K562 (cell line): Measurements from ENCODE around the gene CLIC1. TPM values are rescaled to one million over a fixed set of nuclear protein-coding genes. Genes with fewer than 3 reads are reported as not detected.

Experiments used
- E2F3 ChIP-seq: fragments of 250-450 bp; sonication (Bioruptor Pico); IDR thresholded peaks from 2 replicates; pipeline ENCODE4 v1.4.0; 2020; ENCODE audit warnings: mild to moderate bottlenecking
- ID3 ChIP-seq, 2 experiments: fragments of 250-450 bp in 1 of 2; fragments of 450-650 bp in 1 of 2; sonication (Bioruptor Pico) in 1 of 2; IDR thresholded peaks; 2 replicates each; pipeline versions ENCODE4 v1.6.1 to v1.8.0; 2016 to 2021; ENCODE audit warnings: mild to moderate bottlenecking in 2 of 2, moderate library complexity in 2 of 2, missing compliant biosample characterization in 1 of 2, missing genetic modification characterization in 1 of 2
- JUNB ChIP-seq: fragments of 450-650 bp; formaldehyde crosslinking; conservative IDR thresholded peaks from 2 replicates; pipeline ENCODE4 v1.4.0; 2020; ENCODE audit warnings: mild to moderate bottlenecking
- KDM4B ChIP-seq, 2 experiments: fragments of 450-650 bp in 1 of 2; sonication (generic) in 1 of 2; IDR thresholded peaks; 2 replicates each; pipeline ENCODE4 v1.6.1; 2016 to 2017; ENCODE audit warnings: borderline replicate concordance in 2 of 2, antibody characterized with exemption in 1 of 2, low read depth in 1 of 2, mild to moderate bottlenecking in 1 of 2
- MAFK ChIP-seq: IDR thresholded peaks from 2 replicates; pipeline ENCODE4 v1.6.1; 2011; ENCODE audit warnings: low read length, improper control_type of control experiment
- MBD1 ChIP-seq: fragments of 250-450 bp; sonication (Bioruptor Pico); IDR thresholded peaks from 2 replicates; pipeline ENCODE4 v1.8.0; 2022; ENCODE audit warnings: inconsistent platforms
- MBD2 ChIP-seq: sonication (generic); IDR thresholded peaks from 2 replicates; pipeline ENCODE4 v1.6.1; 2016; ENCODE audit warnings: low read depth, borderline replicate concordance
- NR3C1 ChIP-seq: sonication (generic); formaldehyde crosslinking; IDR thresholded peaks from 2 replicates; pipeline ENCODE4 v1.8.1; 2022; ENCODE audit warnings: missing genetic modification reagents
- POLR2AphosphoS5 ChIP-seq: IDR thresholded peaks from 2 replicates; pipeline ENCODE4 v1.6.1; 2011; ENCODE audit warnings: mild to moderate bottlenecking, low read depth, low read length, moderate library complexity; ENCODE audit not compliant: control insufficient read depth, insufficient read depth
- POLR3G ChIP-seq: IDR thresholded peaks from 2 replicates; pipeline ENCODE4 v1.6.1; 2011; ENCODE audit not compliant: insufficient read length, insufficient replicate concordance; ENCODE audit errors: extremely low read depth
- RAD51 ChIP-seq: fragments of 450-650 bp; IDR thresholded peaks from 2 replicates; pipeline ENCODE4 v1.7.1; 2016; ENCODE audit warnings: low read depth, mild to moderate bottlenecking, borderline replicate concordance
- RCOR1 ChIP-seq, 2 experiments: IDR thresholded peaks; 2 replicates each; pipeline ENCODE4 v1.6.1; 2012; ENCODE audit warnings: low read depth in 2 of 2, low read length in 2 of 2, borderline replicate concordance in 1 of 2, improper control_type of control experiment in 1 of 2
- SMARCC2 ChIP-seq: fragments of 450-650 bp; IDR thresholded peaks from 2 replicates; pipeline ENCODE4 v1.6.1; 2017; ENCODE audit warnings: antibody characterized with exemption, moderate library complexity, mild to moderate bottlenecking, low read depth
- ZBTB49 ChIP-seq: sonication (generic); formaldehyde crosslinking; IDR thresholded peaks from 2 replicates; pipeline ENCODE4 v1.8.0; 2022; ENCODE audit warnings: missing genetic modification reagents, mild to moderate bottlenecking, borderline replicate concordance
- ZFX ChIP-seq: sonication (generic); formaldehyde crosslinking; IDR thresholded peaks from 2 replicates; pipeline ENCODE4 v1.8.0; 2022; ENCODE audit warnings: mild to moderate bottlenecking, missing genetic modification reagents, moderate library complexity
- ZNF134 ChIP-seq: fragments of 250-450 bp; sonication (Bioruptor Pico); conservative IDR thresholded peaks from 2 replicates; pipeline ENCODE4 v1.4.0; 2020
- ZNF324 ChIP-seq: fragments of 250-450 bp; sonication (Bioruptor Pico); IDR thresholded peaks from 2 replicates; pipeline ENCODE4 v1.4.0; 2020; ENCODE audit warnings: mild to moderate bottlenecking
- polyA plus RNA-seq, 8 experiments: library from polyadenylated mRNA; depleted of rRNA in 4 of 8; stranded (reverse) in 5 of 8; unstranded in 3 of 8; fragments of >200 nt; fragmentation: Nextera tagmentation in 2 of 8; fragmentation: Illumina TruSeq in 1 of 8; extraction: Ambion mirVana in 2 of 8; extraction: Trizol in 1 of 8; gene quantifications; 2 replicates each; pipeline versions ENCODE4 v1.2.1 to v1.2.3, GENCODE V29; 2011 to 2014; ENCODE audit warnings: inconsistent platforms in 1 of 8, missing spikeins in 1 of 8
- total RNA-seq, 7 experiments: library from RNA; depleted of rRNA in 6 of 7; stranded (reverse); fragments of >200 nt in 6 of 7; fragmentation: Illumina TruSeq in 2 of 7; extraction: Trizol in 2 of 7; gene quantifications; 2 replicates each; pipeline versions ENCODE4 v1.2.1 to v1.2.3, GENCODE V29; 2011 to 2021; ENCODE audit warnings: low replicate concordance in 1 of 7
- TF ChIP-seq, protein P1 (sequence below): sonication (generic); formaldehyde crosslinking; IDR thresholded peaks from 2 replicates; pipeline ENCODE4 v1.8.1; 2023; ENCODE audit warnings: mild to moderate bottlenecking, missing genetic modification reagents

Gene CLIC1
- total and polyA plus RNA-seq, 9 of the 15 experiments (the other 6 are each of a cell fraction or from before 2014, with no cell fraction given): 1,267 to 2,419 (median 1,808) TPM

DNA sequence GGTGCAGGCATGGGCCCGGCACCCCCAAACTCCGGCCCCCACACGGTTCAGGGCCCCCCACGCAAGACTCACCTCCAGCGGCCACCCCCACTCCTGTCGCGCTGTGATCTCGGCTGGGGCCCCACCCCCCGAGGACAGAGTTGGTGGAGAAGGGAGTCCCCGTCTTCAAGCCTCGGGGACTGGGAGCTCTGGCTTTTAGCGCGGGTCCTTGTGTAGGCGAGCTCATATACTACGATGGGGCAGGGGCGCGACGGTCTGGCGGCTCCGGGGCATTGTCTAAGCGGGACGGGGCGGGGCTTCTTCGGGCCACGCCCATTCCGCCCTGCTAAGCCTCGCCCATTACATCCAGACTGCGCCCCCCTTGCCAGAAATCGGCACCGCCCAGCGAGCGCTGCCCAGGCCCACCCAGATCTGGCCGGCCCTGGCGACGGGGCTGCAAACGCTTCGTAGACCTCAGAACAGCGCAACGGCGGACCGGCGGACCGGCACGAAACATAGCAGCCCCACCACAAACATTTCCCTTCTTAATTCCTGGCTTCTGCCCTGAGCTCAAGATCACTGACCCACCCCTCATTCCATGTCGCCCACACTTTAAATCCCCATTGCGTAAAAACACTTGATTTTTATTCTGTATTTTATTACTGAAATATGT is 6.2 kb downstream of the CLIC1 start (continued):
- TF ChIP-seq ZBTB49: 0 out of 2 replicates have a peak, but pooled peaks have one; percentile 56
- TF ChIP-seq ID3 (CRISPR knock-in tag; IDR thresholded peaks at IDR 0.05): 0 out of 2 replicates have a peak, but pooled peaks have one; percentile 38
- no peak for TF ChIP-seq ID3 (tag; IDR thresholded peaks at IDR 0.05)
- no peak for TF ChIP-seq MBD1
- peak in 1 of 2 experiments; percentile 61; a peak in 1 of 4 replicates for TF ChIP-seq RCOR1 (IDR thresholded peaks at IDR 0.05; ENCODE audit: borderline replicate concordance in 1 of 2, low read depth in 2 of 2, low read length in 2 of 2)
- no peak for TF ChIP-seq MAFK
- TF ChIP-seq NR3C1 (CRISPR knock-in tag): no peak
- TF ChIP-seq JUNB (CRISPR knock-in tag): peak; percentile 80
- TF ChIP-seq, protein P1, sequence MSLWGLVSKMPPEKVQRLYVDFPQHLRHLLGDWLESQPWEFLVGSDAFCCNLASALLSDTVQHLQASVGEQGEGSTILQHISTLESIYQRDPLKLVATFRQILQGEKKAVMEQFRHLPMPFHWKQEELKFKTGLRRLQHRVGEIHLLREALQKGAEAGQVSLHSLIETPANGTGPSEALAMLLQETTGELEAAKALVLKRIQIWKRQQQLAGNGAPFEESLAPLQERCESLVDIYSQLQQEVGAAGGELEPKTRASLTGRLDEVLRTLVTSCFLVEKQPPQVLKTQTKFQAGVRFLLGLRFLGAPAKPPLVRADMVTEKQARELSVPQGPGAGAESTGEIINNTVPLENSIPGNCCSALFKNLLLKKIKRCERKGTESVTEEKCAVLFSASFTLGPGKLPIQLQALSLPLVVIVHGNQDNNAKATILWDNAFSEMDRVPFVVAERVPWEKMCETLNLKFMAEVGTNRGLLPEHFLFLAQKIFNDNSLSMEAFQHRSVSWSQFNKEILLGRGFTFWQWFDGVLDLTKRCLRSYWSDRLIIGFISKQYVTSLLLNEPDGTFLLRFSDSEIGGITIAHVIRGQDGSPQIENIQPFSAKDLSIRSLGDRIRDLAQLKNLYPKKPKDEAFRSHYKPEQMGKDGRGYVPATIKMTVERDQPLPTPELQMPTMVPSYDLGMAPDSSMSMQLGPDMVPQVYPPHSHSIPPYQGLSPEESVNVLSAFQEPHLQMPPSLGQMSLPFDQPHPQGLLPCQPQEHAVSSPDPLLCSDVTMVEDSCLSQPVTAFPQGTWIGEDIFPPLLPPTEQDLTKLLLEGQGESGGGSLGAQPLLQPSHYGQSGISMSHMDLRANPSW (CRISPR knock-in tag): peak; percentile 63
- TF ChIP-seq ZFX (CRISPR knock-in tag): no peak
- TF ChIP-seq ZNF324 (CRISPR knock-in tag): peak; percentile 88
- TF ChIP-seq SMARCC2: no peak
- TF ChIP-seq KDM4B (IDR thresholded peaks at IDR 0.05; ENCODE audit: borderline replicate concordance in 2 of 2, low read depth in 1 of 2): no peak
- TF ChIP-seq RAD51: no peak
- peak; percentile 96 for TF ChIP-seq POLR2AphosphoS5
- TF ChIP-seq E2F3 (CRISPR knock-in tag): peak; percentile 91
- TF ChIP-seq MBD2: no peak
- TF ChIP-seq POLR3G: no peak
- TF ChIP-seq ZNF134 (CRISPR knock-in tag): peak; percentile 82
